GM23338 (cell line): ENCODE data around the gene DSG2. TPM values are rescaled to one million over a fixed set of nuclear protein-coding genes. Genes with fewer than 3 reads are reported as not detected.

Experiments
- CREB1 ChIP-seq: fragments of 250-450 bp; sonication (Bioruptor Pico); IDR thresholded peaks from 2 replicates; pipeline ENCODE4 v1.5.0; 2020; ENCODE audit warnings: low read depth, mild to moderate bottlenecking, moderate library complexity
- EZH2phosphoT487 ChIP-seq: fragments of 200-600 bp; sonication (generic); IDR thresholded peaks from one replicate; pipeline ENCODE4 v1.8.1; 2018; ENCODE audit warnings: antibody characterized with exemption; ENCODE audit not compliant: unreplicated experiment
- JUNB ChIP-seq: IDR thresholded peaks from one replicate; pipeline ENCODE4 v1.6.1; 2016; ENCODE audit warnings: antibody characterized with exemption; ENCODE audit not compliant: unreplicated experiment
- STAT1 ChIP-seq: IDR thresholded peaks from one replicate; pipeline ENCODE4 v1.6.1; 2016; ENCODE audit warnings: antibody characterized with exemption; ENCODE audit not compliant: unreplicated experiment
- ZNF114 ChIP-seq: fragments of 250-450 bp; sonication (Bioruptor Pico); IDR thresholded peaks from 2 replicates; pipeline ENCODE4 v1.5.0; 2020; ENCODE audit warnings: mild to moderate bottlenecking, moderate library complexity
- polyA plus RNA-seq: library from polyadenylated mRNA; unstranded; fragments of >200 nt; fragmentation: Nextera tagmentation; extraction: Ambion mirVana; gene quantifications from 2 replicates; pipeline ENCODE4 v1.2.1, GENCODE V29; 2016
- total RNA-seq: library from RNA; depleted of rRNA; stranded (reverse); fragments of >200 nt; shearing (Covaris generic); gene quantifications from 2 replicates; pipeline ENCODE4 v1.2.3, GENCODE V29; 2014
- TF ChIP-seq, protein P1 (sequence below): fragments of 250-450 bp; sonication (Bioruptor Pico); IDR thresholded peaks from 2 replicates; pipeline ENCODE4 v1.5.0; 2020; ENCODE audit warnings: mild to moderate bottlenecking, moderate library complexity
- TF ChIP-seq, protein P2 (sequence below): IDR thresholded peaks from one replicate; pipeline ENCODE4 v1.6.1; 2018; ENCODE audit warnings: antibody characterized with exemption; ENCODE audit not compliant: unreplicated experiment
- TF ChIP-seq, protein P3 (sequence below): IDR thresholded peaks from 2 replicates; pipeline ENCODE4 v1.6.1; 2016; ENCODE audit warnings: antibody characterized with exemption

Gene DSG2
- total and polyA plus RNA-seq, 2 experiments from 2014 or later, result 44.7 to 144 TPM

DNA sequence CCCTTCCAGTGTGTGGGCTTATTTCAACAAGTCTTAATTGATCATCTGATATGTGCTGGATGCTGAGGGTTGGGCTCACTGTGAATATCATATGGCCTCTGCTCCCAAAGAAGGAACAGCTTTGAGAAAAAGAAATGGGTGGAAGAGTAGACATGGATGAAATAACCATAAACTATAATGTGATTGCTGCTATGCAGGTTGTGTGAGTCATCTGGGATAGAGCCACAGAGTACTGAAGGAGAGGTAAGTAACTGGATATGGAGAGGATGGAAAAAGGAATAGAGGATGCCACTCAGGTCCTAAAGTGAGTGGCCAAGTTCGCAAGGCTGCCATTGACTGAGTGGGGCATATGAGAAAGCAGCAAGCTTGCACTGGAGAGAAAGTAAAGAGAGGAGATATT is 8.7 kb upstream of the DSG2 start (continued):
- TF ChIP-seq, protein P1, sequence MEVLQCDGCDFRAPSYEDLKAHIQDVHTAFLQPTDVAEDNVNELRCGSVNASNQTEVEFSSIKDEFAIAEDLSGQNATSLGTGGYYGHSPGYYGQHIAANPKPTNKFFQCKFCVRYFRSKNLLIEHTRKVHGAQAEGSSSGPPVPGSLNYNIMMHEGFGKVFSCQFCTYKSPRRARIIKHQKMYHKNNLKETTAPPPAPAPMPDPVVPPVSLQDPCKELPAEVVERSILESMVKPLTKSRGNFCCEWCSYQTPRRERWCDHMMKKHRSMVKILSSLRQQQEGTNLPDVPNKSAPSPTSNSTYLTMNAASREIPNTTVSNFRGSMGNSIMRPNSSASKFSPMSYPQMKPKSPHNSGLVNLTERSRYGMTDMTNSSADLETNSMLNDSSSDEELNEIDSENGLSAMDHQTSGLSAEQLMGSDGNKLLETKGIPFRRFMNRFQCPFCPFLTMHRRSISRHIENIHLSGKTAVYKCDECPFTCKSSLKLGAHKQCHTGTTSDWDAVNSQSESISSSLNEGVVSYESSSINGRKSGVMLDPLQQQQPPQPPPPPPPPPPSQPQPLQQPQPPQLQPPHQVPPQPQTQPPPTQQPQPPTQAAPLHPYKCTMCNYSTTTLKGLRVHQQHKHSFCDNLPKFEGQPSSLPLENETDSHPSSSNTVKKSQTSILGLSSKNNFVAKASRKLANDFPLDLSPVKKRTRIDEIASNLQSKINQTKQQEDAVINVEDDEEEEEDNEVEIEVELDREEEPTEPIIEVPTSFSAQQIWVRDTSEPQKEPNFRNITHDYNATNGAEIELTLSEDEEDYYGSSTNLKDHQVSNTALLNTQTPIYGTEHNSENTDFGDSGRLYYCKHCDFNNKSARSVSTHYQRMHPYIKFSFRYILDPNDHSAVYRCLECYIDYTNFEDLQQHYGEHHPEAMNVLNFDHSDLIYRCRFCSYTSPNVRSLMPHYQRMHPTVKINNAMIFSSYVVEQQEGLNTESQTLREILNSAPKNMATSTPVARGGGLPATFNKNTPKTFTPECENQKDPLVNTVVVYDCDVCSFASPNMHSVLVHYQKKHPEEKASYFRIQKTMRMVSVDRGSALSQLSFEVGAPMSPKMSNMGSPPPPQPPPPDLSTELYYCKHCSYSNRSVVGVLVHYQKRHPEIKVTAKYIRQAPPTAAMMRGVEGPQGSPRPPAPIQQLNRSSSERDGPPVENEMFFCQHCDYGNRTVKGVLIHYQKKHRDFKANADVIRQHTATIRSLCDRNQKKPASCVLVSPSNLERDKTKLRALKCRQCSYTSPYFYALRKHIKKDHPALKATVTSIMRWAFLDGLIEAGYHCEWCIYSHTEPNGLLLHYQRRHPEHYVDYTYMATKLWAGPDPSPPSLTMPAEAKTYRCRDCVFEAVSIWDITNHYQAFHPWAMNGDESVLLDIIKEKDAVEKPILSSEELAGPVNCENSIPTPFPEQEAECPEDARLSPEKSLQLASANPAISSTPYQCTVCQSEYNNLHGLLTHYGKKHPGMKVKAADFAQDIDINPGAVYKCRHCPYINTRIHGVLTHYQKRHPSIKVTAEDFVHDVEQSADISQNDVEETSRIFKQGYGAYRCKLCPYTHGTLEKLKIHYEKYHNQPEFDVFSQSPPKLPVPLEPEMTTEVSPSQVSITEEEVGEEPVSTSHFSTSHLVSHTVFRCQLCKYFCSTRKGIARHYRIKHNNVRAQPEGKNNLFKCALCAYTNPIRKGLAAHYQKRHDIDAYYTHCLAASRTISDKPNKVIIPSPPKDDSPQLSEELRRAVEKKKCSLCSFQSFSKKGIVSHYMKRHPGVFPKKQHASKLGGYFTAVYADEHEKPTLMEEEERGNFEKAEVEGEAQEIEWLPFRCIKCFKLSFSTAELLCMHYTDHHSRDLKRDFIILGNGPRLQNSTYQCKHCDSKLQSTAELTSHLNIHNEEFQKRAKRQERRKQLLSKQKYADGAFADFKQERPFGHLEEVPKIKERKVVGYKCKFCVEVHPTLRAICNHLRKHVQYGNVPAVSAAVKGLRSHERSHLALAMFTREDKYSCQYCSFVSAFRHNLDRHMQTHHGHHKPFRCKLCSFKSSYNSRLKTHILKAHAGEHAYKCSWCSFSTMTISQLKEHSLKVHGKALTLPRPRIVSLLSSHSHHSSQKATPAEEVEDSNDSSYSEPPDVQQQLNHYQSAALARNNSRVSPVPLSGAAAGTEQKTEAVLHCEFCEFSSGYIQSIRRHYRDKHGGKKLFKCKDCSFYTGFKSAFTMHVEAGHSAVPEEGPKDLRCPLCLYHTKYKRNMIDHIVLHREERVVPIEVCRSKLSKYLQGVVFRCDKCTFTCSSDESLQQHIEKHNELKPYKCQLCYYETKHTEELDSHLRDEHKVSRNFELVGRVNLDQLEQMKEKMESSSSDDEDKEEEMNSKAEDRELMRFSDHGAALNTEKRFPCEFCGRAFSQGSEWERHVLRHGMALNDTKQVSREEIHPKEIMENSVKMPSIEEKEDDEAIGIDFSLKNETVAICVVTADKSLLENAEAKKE (CRISPR knock-in tag), result no peak
- TF ChIP-seq CREB1 (no peak), JUNB (no peak), STAT1 (no peak), EZH2phosphoT487 (no peak), ZNF114 (no peak)
- TF ChIP-seq, protein P2, sequence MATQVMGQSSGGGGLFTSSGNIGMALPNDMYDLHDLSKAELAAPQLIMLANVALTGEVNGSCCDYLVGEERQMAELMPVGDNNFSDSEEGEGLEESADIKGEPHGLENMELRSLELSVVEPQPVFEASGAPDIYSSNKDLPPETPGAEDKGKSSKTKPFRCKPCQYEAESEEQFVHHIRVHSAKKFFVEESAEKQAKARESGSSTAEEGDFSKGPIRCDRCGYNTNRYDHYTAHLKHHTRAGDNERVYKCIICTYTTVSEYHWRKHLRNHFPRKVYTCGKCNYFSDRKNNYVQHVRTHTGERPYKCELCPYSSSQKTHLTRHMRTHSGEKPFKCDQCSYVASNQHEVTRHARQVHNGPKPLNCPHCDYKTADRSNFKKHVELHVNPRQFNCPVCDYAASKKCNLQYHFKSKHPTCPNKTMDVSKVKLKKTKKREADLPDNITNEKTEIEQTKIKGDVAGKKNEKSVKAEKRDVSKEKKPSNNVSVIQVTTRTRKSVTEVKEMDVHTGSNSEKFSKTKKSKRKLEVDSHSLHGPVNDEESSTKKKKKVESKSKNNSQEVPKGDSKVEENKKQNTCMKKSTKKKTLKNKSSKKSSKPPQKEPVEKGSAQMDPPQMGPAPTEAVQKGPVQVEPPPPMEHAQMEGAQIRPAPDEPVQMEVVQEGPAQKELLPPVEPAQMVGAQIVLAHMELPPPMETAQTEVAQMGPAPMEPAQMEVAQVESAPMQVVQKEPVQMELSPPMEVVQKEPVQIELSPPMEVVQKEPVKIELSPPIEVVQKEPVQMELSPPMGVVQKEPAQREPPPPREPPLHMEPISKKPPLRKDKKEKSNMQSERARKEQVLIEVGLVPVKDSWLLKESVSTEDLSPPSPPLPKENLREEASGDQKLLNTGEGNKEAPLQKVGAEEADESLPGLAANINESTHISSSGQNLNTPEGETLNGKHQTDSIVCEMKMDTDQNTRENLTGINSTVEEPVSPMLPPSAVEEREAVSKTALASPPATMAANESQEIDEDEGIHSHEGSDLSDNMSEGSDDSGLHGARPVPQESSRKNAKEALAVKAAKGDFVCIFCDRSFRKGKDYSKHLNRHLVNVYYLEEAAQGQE, result no peak
- TF ChIP-seq, protein P3, sequence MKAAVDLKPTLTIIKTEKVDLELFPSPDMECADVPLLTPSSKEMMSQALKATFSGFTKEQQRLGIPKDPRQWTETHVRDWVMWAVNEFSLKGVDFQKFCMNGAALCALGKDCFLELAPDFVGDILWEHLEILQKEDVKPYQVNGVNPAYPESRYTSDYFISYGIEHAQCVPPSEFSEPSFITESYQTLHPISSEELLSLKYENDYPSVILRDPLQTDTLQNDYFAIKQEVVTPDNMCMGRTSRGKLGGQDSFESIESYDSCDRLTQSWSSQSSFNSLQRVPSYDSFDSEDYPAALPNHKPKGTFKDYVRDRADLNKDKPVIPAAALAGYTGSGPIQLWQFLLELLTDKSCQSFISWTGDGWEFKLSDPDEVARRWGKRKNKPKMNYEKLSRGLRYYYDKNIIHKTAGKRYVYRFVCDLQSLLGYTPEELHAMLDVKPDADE, result no peak
